M059J (cell line): ENCODE results near the gene IKBIP. TPM values are rescaled to one million over a fixed set of nuclear protein-coding genes. Genes with fewer than 3 reads are reported as not detected.
"Not testable (repeated sequence)": the region's sequence is repeated elsewhere in the genome, so short reads cannot be mapped to it uniquely, and the experiment has no call there.

Source experiments
- DNase-seq: peaks from one replicate; pipeline ENCODE4 v3.0.0-alpha.2; 2012; ENCODE audit warnings: low read depth
- total RNA-seq: library from RNA; depleted of rRNA; stranded (reverse); fragments of >200 nt; shearing (Covaris generic); gene quantifications from 2 replicates; pipeline ENCODE4 v1.2.3, GENCODE V29; 2014; rRNA removed

IKBIP gene, protein sequence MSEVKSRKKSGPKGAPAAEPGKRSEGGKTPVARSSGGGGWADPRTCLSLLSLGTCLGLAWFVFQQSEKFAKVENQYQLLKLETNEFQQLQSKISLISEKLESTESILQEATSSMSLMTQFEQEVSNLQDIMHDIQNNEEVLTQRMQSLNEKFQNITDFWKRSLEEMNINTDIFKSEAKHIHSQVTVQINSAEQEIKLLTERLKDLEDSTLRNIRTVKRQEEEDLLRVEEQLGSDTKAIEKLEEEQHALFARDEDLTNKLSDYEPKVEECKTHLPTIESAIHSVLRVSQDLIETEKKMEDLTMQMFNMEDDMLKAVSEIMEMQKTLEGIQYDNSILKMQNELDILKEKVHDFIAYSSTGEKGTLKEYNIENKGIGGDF
- 69.8 and 92.7 TPM in 2 replicates for total RNA-seq

DNA sequence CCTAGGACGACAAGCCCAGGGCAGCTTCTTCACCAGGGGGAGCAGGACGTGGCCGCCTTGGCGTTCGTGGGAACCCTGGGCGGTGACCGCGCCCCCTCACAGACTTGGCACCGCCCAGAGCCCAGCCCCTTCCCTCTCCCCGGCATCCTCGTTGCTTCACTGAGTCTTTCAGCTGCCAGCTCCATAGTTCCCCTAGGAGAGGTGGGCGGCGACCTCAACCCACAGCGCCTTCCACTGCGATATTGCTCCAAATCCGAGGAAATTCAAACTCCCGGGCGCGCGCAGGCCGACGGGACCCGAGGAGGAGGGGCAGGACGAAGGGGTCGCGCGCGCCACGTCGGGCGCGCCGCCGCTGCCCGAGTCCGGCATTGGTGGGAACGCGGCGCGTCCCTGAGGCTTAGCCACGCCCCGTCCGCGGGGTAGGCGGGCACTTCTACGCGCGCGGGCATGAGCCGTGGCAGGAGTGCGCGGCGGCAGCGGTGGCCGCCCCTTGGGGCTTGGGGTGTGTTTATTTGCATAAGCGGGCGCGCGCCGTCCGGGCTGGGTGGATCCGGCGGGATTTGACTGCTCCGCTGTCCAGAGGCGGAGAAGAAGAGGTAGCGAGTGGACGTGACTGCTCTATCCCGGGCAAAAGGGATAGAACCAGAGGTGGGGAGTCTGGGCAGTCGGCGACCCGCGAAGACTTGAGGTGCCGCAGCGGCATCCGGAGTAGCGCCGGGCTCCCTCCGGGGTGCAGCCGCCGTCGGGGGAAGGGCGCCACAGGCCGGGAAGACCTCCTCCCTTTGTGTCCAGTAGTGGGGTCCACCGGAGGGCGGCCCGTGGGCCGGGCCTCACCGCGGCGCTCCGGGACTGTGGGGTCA is at the start of gene IKBIP, which contains the start of gene APAF1:
Gene IKBIP (minus strand): TSS at position 77 of the 860 bp plus-strand sequence. CDS start 87 bp downstream, outside the sequence.
Gene APAF1 (plus strand): TSS at position 579 of the 860 bp plus-strand sequence. CDS start 3,070 bp downstream, outside the sequence.
- peak; percentile 94 for DNase-seq

DNA sequence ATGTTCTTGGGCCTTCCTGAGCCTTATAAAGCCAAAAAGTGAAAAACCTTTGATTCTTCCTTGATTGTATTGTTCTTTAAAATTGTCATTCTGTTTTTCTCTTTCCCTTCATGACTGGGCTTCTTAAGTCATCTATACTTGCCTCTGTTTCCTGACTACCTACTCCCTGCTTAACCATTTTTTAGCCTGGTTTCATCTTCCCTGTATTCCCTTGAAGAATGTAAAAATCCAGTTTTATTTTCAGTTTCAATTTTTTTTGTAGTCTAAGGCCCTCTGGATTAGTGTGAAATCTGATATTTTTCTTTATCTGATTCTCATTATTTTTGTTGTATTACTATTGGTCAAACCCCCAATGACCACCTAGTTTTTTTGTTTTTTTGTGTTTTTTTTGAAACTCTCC is 46.8 kb upstream of the IKBIP start:
- DNase-seq, result no peak

DNA sequence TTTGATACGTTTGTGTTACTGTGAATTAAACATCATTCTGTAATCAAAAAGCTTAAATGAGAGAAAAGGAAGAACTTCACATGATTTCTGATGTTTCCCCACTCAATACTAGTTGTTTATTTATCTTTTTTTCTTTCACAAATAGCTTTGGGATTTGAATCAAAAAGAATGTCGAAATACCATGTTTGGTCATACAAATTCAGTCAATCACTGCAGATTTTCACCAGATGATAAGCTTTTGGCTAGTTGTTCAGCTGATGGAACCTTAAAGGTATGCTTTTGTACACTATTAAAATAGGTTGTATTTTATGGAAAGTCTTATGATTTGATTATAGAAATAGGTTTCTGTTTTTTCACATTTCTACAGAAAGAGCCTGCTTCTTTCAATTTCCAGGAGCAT is 42.0 kb upstream of the IKBIP start:
- DNase-seq, result no peak

DNA sequence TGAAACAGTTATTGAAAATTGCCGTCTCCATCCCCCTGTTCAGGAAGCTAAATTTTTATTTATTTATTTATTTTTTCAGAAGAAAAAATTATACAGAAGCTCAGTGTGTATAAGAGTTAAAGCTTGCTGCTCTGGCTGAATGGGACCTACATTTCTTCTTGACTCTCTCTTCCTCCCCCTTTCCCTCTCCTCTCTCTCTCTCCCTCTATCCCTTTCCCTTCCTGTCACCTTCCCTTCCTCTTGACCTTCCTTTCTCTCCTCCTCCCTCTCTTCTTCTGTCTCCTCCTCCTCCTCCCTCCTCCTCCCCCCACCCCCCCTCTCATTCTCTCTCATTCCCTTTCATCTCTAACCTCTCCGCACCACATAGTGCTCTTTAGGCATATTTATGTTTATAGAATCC is 39.6 kb upstream of the IKBIP start:
- no peak for DNase-seq

DNA sequence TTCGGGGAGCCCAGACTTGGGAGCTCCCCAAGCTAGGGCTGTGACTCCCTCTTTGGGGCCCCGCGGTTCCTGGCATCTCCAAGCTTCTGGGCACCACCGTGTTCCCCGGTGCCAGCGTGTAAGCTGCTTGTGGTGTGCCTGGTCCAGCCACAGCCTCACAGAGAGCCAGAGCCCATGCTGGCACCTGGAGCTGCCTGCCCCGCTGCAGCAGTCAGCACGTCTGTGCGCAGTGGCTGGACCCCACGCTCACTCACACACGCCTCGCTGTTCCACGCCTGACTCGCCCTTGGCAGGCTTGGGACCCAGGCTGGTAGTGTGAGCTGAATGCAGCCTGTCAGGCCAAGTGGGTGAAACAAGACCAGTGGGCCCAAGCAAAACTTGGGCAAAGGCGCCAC is 35.0 kb upstream of the IKBIP start:
- DNase-seq, result no peak

DNA sequence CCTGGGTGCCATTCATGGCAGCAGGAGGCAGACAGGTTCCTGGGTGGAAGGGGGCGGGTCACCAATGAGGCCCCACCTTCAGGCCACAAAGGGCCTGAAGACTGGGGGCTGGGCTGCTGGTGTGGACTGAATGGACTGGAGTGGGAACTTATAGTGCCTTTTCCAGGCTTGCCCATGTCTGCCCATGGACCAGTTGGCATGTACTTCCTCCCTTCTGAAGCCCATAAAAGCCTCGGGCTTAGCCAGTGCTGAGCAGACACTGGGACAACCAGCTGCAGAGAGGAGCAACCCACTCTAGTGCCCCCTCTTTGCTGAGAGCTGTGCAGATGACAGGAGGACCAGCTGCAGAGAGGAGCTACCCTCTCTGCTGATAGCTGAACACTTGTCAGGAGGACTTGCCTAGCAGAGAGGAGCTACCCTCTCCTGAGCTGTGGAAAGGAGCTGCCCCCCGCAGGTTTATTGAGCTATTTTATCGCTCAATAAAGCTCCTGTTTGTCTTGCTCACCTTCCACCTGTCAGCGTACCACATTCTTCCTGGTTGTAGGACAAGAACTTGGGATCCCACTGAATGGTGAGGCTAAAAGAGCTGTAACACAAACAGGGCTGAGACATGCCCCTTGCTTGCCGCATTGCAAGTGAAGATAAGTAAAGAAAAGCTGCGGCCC is 34.5 kb upstream of the IKBIP start:
- no peak for DNase-seq

DNA sequence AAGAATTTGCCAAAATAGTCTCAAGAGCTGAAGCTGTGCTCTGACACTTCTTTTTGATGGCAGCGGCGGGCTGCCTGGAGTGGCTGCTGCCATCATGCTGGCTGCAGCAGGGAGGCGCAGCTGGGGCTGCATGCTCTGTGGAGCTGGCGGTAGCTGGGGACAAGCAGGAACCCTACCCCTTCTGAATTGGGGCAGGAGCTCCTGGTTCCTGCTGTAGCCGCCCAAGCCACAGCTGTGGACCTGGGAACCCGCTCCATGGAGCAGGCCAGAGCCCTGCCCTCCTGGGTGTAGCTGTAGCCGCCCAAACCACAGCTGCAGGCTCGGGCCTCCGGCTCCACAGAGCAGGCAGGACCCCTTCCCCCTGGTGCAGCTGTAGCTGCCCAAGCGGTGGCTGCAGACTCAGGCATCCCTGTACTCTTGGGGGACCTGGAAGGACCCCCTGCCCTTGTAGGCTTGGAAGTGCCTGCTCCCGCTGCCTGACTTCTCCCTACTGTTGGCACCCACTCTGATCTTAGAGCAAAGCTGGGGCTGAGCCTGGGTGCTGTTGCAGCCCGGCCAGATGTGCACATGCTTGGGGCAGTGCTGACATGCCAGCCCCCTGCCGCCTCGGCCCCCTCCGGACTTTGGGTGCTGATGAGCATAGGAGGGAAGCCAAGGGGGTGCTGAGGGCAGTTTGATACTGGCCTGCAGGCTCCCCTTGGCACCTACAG is 33.8 kb upstream of the IKBIP start:
- no peak for DNase-seq

DNA sequence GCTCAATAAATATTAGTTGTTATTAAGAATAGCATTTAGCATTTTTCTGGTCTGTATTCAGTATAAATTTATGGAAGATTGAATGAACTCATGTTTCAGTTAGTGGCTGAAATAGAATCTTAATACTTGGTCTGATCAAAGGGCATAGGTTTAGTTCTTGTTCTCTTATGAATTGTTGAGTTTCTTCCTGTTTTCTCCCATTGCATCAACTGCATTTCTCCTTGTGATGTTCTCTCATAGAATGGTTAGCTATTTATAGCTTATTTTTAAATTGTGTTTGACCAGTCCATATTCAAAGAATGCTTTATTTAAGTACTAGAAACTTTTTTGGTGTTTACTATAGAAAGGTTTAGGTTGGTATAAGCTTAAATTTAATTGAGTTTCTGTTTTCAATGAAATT is 30.3 kb upstream of the IKBIP start:
- DNase-seq, result no peak

DNA sequence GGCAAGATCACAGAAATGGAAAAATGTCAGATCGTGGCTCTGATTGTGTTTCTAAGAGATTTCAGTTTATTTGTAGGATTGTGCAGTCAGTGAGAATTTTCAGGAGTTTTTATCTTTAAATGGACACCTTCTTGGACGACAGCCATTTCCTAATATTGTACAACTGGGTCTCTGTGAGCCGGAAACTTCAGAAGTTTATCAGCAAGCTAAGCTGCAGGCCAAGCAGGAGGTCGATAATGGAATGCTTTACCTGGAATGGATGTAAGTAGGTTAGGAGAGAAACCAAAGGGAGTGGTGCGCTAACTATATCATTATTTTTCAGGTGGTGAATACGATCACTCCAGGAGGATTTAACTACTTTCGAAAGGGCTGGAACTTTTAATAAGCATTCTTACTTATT is 26.9 kb upstream of the IKBIP start:
- DNase-seq, result no peak

DNA sequence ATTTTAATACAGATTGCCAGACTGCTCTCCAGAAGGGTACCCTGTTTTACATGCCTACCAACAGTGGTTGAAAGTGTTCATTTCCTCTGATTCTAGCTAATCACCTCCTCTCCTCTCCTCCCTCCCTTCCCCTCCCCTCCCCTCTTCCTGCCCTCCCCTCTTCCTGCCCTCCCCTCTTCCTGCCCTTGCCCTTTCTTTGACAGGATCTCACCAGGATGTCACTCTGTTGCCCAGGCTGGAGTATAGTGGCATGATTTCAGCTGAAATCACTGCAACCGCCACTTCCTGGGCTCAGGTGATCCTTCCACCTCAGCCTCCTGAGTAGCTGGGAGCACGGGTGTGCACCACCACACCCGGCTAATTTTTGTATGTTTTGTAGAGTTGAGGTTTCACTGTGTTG is 25.2 kb upstream of the IKBIP start:
- no peak for DNase-seq

DNA sequence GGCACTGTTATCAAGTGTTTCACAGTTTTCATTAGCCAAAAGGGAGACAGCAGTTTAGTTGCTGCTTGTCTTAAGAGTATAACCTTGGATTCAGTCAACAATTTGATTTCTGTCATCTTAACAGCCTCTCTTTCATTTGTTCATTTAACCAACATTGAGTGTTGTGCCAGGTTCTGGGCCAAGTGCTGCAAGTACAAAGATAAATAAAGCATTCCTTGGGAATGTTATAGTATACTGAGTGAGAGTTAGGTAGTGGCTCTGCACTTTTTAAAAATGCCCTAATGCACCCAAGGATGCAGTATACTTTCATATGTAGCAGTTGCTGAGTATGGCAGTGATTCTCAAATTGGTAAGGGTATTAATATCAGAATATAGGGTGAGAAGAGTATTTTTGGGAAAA is 15.9 kb upstream of the IKBIP start:
- DNase-seq, result no peak

DNA sequence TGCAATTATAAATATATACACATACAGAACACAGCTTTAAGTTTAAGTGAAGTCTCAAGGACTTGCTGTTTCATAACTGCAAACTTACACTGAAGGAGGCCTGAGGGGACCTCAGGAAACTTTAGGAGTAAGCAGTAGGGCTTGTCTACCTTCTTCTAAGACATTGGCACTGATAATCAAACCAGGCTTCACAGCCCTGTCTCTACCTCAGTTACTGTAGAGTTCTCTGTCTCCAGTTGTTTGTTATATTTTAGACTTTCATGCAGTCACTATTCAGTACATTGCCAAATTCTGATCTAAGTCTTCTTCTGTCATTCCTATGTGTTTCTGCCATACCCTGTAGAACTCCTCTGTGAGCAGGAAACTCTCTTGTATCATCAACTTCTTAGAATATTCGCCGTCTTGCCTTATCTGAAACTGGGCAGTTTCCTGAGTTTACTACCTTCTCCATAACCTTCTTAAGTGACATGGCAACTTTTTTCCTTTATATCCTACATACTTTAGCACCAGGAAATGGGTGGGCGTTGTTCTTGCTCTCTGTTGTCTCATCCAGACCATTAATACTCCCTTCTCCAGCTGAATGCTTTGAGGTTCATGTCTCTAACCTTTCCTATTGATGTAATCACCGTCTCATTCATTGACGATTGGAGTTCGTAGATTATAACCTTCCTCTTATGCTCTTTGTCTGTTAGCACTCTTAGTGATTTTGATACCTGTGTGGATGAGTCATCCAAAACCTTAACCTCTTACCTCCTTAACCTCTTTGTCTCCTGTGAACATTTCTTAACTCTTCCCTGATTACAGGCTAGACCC is 11.9 kb upstream of the IKBIP start:
- no peak for DNase-seq

DNA sequence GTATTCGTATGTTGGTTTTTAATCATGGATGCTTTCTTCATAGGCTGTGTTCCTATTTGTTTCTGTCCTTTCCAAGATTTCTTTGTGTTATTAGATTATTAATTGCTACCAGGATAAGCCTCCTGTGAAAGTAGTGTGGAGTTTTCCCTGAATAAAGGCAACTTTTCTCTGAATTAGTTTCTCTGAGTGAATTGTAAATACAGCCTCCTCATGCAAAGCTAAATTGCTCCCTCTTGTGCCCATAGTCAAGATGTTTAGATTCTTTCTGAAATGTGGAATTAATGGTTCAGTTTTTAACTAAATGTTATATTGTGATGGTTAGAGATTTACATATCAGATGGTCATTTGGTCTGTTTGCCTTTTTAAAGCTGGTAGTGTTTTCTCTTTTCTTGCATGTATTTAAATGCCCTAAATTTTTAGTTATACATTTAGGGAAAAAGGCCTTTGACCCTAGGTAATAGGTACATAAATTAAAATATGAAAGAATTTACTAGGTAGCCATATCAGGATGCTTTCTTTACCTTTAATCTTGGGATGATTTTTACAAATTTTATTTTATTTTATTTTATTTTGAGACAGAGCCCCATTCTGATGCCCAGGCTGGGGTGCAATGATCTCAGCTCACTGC is 9.4 kb upstream of the IKBIP start:
- DNase-seq, result peak; percentile 62

DNA sequence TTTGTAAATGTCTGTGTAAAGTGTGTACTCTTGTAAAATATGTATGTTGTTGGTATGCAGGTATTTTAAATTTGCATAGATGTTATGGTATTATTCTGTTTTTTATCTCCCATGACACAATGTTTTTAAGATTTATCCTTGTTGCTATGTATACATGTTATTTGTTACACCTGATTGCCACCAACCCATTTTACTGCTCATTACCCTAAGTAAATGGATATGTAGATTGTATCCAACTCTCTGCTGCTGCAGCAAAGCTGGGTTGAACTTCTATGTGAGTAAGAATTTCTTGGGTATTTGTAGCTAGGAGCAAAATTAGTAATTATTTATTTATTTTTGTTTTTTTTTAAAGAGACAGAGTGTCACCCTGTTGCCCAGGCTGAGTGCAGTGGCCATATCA is 6.7 kb upstream of the IKBIP start:
- DNase-seq, result peak; percentile 6

DNA sequence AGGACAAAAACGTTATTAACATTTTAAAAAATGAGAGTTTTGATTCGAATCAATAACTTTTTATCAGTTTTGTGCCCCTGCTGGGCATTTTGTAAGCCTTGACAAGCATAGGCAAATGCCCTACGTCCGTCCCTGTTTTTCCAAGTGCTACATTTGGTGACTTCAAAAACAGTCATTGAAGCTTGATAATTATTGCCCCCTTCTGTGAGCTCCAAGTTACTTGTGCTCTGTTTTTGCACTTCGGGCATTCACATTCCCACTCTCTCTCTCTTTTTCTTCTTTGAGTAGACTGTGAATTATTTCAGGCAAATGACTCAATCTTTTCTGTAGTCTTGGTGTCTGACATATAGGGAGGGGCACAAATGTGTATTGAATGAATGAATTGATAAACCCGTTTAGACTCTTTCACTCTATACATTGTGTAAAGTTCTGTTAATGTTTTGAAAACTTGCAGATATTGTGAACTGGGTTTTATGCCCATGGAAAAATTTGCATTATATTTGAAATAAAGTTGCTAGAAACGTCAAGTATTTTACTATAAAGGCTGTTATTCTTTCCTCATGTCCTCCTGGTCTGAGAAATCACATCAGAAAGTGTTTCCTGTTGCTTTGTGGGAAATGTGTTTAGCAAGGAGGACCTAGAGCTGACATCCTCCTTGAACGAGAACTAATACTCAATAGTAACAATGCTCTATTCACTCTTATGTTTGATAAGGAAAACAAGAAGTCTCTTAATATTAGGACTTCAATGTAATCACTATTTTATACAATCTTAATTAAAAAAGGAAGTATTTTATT is 1.9 kb upstream of the IKBIP start:
- DNase-seq, result peak; percentile 50

DNA sequence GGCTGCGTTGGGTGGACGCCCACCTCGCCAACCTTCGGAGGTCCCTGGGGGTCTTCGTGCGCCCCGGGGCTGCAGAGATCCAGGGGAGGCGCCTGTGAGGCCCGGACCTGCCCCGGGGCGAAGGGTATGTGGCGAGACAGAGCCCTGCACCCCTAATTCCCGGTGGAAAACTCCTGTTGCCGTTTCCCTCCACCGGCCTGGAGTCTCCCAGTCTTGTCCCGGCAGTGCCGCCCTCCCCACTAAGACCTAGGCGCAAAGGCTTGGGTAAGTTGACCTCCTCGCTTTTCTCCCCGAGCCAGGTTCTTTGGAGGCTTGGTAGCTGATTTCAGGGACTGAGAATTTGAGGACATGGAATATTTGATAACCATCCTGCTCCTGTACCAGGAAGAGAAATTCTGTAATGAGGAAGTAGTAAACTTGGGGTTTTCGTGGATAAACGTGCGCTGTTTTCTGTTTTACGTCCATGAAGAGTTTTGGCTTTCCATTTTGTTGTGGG is 1.0 kb upstream of the IKBIP start:
- peak; percentile 39 for DNase-seq

DNA sequence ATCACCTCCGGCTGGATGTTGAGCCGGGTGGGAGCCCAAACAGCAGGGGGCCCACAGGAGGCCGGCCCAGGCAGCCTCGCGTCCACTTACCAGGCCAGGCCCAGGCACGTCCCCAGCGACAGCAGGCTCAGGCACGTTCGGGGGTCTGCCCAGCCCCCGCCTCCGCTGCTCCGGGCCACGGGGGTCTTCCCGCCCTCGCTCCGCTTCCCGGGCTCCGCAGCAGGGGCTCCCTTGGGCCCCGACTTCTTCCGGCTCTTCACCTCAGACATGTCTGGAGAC is 216 bp downstream of the IKBIP start:
- no peak for DNase-seq

DNA sequence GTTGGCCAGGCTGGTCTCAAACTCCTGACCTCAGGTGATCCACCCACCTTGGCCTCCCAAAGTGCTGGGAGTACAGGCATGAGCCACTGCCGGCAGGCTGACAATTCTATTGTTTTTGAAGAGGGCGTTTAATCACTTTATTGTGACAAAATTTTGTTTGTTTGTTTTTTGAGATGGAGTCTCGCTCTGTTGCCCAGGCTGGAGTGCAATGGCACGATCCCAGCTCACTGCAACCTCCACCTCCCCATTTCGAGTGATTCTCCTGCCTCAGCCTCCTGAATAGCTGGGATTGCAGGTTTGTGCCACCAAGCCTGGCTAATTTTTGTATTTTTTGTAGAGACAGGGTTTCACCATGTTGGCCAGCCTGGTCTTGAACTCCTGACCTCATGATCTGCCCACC is 1.8 kb downstream of the IKBIP start:
- not testable (repeated sequence) for DNase-seq

DNA sequence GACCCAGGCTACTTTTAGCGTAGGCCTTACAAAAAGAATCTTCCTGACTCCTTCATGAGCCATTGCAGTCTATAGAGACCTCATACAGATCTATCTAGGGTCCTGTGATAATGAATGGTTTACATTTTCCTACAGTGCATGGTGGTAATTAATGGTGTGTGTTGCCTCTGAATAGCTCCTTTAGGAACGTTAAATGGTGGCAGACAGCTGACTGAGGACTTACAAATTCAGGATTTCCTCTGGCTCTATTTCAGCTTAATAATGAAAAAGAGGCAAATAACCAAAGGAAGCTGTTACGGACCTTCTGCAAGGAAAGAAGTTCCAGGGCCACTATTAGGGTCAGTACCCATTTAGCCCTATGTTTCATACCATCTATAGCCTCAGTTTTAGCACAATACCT is 5.1 kb downstream of the IKBIP start:
- no peak for DNase-seq

DNA sequence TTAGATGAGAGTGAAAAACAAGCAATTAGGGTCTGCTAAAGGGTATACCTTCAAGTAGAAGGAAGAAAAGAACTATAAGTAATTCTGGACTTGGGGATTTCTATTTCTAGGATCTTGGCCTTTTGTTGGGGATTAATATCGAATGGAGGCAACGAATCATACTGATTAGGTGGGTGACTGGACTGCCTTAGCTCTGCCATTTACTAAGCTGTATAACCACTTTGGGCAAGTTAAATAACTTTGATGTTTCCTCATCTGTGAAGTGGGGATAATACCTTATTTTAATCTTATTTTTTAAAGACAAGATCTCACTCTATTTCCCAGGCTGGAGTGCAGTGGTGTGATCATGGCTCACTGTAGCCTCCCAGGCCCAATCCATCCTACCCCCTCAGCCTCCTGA is 6.6 kb downstream of the IKBIP start:
- DNase-seq, result no peak
